CMK (cell line): ENCODE results near the gene PTPN3.
A peak's percentile ranks its signal among the peaks of the same experiment; 100 is the strongest.

Experiments
- DNase-seq: peaks from one replicate; pipeline ENCODE4 v3.0.0-alpha.2; 2010; ENCODE audit warnings: low read depth

PTPN3 gene

DNA sequence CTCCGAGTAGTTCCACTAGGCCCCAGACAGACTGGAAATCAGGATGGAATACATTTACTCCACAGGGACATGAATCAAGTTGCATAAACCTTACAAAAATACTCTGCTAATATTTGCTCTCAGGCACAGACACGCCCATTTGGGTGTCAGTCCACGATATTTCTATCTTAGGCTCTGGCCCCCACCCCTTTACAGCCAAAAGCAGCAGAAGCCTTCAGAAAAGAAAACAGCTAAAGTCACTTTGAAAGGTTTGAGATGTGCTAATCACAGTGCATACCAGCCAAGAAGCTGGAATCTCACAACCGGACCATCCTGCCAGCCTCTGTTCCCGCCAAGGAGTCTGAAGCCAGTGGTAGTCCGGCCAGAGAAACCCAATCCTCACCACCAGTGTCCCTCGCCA lies 22.6 kb downstream of the PTPN3 start:
- DNase-seq: no peak

DNA sequence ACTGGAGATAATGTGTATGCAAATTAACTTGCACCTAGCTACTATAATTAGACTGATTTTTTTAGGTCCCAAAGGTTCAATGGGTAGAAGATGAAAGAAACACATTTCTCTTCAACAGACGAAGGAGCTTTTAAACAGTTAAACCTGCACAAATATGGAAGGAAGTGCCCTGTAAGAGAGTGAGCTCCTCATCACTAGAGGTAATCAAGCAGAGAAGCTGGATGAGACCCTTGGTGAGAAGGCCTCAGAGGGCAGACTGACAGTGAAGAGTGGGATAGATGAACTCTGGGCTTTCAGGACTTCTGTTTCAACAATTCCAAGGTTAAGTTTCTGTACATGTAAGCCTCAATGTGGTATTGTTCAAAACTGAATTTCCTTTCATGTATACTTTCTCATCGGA lies 23.2 kb downstream of the PTPN3 start:
- DNase-seq: no peak

DNA sequence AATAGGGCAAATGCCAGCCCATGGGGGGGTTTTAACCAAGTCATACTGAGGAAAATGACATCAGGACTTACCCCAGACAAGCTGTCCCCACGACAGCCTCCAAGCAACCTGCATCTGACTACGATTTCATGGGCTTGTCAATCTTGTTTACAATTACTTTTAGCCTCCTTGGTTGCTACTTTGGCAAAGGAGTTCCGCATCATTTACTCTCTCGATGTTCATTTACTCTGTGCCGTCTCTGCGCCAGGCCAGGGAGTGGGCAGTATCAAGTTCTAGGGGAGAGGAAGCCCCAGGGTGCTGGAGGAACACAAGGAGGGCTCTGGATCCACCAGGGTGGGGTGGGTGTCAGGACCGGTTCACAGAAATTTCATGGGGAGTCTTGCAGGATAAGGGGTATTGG lies 23.9 kb downstream of the PTPN3 start:
- no peak for DNase-seq

DNA sequence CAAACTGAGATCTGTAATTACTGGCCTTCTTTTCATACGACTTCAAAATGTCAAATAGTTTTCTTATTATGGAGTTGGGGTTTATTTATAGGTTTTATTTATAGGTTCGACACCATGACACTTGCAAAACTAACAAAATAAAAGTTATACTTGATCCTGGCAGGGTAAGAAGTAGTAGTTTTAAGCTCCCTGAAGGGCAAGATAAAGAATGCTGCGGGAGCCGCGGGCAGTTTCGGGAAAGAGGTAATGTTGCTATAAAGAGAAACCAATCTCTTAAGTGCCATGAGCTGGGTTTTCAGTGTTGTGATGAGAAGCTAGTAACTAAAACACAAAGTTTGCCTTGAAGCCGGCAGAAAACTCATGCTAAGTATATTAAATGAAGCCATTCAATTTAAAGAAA lies 24.8 kb downstream of the PTPN3 start:
- no peak for DNase-seq

DNA sequence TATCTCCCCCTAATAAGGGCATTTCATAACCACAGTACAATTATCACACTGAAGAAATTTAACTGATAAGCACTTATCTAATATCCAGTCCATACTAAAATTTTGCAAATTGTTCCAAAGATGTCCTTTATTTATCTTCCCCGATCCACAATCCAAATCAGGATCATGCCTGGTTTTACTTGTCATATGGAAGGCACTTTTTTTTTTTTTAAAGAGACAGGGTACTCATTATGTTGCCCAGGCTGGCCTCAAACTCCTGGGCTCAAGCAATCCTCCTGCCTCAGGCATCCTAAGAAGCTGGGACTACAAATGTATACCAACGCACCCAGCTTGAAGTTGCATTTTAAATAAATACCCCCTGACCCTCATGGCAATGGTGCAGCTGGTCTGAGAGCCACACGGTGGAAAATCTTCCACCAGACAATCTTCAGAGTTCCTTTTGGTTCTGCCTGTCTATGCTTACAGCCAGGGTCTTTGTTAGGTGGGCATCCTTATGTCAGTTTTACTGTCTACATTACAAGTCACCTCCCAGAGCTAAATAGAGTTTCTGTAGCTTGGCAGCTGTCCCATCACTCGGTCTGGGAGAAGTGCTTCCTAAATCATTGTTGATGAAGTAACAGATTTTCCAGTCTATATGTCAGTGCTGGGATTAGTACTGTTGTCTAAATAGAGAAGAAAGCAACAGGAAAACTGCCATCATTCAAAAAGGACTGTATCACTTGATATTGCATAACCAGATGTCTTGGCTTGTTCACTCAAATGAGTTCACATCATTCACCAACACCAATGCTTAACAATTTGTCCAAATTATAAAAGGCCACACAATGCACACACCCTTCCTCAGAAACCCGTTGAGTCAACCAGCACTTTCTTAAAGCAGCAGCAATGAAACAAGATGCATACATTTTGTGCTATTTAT lies 26.4 kb downstream of the PTPN3 start:
- DNase-seq: no peak

DNA sequence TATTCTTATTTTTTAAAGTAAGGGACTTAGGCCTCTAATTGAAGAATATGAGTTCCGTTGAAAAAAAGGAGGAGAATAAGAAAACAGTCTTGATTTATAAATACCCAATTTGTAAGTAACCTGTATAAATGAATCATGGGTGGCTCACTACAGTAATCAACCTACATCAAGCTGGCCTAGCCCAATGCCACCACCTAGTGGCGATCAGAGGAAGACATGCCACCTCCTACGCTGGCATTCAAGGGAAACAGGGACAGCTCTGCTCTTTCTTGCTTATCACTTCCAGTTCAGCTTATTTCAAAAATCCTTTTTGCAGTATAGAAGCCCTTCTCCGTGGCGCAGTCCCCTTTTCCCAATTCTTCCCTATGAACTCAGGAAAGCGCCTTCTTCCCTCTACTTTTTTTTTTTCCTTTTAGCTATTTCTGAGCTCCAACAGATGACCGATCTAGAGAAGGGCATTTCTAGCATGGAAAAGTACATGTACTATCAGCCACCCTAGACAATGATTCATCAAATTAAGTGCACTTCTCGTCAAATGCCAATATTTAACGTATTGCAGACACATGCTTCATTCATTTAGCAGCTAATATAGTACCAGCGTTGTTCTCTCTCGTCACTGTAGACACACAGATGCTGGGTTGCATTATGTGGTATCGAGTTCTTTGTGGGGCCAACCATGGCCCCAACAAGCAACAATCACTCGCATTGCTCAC lies 28.3 kb downstream of the PTPN3 start:
- peak; percentile 26 for DNase-seq

DNA sequence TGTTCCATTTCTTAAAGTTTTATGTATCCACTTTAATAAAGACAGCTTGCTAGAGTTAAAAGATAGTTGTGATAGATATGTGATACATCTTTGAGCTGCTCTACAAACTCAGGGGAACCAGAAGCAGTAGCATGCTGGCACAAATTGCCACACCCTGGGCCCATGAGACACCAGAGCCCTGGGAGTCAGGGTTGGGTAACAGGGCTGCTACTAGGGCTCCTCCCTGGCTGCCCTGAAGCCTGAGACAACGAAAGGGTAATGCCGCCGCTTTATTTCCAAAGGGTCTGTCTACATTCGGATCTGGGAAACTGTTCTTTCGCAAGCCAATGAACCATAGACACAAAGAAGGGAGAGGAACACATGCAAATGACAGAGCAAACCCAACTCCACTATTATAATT lies 29.2 kb downstream of the PTPN3 start:
- DNase-seq: no peak

DNA sequence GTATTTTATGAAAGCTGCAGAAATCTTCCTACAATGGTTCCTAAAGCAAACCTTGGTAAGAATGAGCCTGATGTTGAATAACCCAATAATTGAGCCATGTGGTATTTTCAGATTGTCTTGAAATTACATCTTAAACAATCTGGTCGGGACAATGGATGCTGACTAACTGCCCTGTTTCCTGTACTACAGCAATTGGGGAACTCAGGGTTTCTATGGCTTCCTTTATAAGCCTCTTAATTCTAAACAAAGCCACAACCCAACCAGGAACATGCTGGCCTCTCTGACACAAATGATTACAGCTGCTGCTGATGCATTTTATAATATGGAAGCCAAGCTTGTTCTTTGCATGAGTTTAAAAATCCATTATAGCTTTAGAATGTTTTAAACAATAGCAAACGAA lies 30.2 kb downstream of the PTPN3 start:
- no peak for DNase-seq

DNA sequence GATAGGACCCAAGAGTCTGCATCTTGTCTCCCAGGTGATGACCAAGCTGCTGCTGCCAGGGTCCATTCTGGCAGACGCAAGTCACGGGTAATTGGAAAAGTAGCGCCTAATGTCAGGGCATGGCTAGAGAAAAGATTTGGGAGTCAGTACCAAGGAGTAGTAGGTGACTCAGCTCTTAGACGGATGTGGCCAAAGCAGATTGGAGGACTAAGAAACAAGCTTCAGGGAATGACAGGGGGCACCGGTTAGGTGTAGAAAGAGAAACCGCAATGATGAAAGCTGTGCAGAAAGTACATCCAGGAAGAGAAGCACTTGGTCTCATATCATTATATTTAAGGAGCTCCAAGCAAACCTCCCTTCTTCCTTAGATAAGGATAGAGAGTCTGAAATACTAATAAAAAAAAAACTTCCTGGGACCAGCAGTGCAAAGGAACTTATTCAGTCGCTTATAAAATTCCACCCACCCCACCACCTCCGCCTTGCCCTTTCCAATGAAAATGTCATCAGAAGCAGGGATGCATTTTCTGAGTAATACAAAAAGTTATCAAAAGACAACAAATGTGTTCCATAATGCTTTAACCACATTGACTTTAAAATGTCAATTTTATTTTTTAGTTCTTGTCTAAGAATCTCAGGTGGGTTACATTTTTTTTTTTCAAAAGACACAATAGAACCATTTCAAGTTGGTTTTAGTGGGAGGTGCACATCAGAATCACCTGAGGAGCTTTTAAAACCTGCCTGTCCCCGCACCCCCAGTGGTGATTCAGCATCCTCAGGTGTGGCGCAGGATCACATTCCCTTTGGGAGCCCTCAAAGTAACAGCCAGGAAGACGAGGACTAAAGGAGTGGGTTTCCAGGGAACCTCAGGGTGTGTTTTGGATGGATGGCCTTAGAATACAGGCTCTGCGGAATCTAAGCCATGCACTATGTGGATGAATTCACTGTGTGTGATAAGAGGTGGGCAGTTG lies 31.2 kb downstream of the PTPN3 start:
- no peak for DNase-seq

DNA sequence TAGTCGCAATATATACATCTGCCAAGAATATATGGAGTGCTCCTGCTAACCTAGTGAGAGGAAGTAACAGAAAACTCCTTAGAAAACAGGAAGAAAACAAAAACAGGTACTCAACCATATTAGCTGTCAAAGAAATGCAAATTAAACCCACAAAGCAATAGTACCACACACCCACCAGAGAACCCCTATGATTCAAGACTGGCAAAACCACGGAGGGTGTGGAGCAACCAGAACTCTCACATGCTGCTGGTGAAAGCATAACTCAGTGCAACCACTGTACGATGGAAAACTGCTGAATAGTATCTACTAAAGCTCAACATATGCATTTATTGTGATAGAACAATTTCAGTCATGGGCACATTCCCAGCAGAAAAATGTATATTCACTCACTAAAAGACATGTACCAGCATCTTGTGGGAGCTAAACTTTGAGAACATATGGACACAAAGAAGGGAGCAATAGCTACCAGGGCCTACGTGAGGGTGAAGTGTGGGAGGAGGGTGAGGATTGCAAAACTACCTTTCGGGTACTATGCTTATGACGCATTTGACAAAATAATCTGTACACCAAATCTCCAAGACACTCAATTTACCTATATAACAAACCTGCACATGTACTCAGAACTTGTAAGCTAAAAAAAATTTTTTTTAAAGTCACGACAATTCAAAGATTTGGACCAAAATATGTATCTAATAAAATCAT lies 34.0 kb downstream of the PTPN3 start:
- DNase-seq: no peak

DNA sequence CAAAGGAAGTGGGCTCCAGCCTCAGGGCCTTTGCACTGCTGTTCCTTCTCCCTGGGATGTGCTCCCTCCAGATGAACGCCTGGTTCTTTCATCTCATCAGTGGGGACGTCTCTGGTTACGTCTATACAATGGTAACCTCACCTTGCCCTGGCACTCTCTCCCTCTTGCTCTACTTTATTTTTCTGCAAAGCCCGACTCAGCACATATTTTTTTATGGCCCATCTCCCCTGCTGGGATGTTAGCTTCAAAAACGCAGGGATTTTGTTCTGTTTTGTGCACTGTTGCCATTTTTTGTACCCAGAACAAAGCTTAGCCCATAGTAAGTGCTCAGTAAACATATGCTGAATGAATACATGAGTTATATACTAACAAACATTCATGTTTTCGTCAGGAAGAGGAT lies 37.5 kb downstream of the PTPN3 start:
- DNase-seq: no peak

DNA sequence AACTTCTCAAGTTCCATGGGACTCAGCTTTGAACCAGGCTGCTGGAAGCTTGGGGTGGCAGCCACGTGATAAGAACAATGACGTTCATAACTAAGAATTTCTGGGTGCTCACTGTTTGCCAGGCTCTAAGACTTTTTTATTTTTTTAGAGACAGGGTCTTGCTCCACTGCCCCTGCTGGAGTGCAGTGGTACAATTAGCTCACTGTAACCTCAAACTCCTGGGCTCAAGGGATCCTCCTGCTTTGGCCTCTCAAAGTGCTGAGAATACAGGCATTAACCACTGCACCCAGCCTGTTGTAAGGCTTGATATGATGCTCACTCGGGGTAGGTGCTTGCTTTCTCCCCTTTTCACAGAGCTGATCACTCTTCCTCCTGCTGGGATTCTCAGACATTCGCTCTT lies 38.7 kb downstream of the PTPN3 start:
- DNase-seq: no peak

DNA sequence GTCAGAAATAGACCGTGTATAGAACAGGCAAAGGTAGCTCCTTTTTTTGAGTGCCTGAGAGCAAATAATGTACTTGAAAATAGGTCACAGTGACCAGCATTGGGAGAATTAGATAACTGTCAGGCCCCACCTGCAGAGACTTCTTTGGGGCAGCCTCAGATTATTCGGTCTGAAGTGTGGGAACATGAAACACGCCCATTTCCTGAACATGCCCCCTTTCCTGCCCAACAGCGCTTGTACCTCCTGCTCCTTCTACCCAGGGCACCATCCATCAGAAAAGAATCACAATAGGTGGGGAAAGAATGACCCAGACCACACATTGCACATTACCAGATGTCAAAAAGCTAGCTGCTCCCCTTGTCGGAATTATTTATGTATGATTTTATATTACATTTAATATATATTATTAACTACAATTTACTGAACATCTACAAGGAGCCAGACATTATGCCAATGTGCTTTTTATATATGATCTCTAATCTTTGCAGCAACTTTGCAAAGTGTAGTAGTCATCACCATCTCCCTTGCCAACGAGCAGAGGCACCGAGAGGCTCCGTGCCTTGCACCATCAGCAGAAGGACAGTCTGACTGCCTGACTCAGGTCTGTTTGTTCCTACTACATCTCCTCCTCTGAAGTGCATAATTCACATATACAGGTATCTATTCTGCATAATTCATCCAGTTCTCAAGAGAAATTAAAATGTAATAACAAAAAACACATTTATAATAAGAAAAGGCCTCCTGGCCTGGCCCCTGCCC lies 39.5 kb downstream of the PTPN3 start:
- DNase-seq: no peak

DNA sequence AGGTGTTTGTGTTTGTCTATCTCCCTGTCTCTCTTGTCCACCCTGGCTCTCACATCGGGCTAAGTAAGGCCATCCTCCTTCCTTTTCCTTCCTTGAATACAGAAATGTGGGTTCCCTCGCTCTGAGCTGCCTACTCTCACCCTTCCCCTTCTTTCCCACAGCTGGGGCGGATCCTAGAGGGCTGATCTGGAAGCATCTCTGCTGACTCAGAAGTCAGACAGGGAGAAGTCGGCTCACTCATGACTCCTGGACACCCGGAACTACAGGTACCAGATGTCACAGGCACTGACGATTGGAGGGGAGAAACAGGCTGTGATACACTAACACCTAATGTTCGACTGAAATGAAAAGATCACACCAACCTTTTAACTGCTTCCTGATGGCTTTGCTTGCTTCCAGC lies 41.3 kb downstream of the PTPN3 start:
- DNase-seq: no peak

DNA sequence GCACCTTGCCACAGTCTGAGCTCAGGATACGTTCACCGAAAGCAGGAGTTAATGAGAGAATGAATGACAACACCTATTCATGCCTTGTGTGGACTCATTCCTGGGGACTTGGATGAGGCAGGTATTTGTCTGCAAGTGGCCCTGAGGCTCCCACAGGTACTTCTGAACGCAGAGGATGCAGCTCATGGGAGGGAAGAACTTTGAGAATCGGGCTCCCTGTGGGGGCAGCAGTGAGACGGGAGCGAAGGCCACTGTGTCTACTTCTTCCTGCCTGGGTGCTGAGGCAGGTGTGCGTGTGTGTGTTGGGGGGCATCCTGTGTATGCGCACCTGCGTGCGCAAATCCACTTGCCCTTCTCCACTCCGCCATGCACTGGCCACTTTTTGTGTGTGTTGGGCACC lies 42.2 kb downstream of the PTPN3 start:
- DNase-seq: no peak

DNA sequence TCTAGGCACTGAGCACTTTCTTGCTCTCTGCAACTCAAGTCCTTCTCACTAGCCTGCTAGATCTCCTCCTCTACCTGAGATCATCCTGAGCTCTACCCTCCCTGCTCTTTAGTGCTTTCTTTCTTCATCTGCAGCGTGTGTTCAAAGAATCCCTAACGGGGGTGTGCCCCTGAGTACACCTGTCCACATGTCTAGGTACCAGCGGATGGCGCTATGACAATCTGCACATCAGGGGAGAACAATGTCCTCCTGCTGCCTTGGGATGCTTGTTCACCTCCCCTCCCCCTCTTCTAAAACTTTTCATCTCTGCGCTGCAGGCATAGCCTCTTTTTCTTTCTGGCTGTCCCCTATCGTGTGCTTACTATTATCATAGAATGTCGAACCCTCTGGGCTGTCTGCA lies 42.7 kb downstream of the PTPN3 start:
- DNase-seq: no peak

DNA sequence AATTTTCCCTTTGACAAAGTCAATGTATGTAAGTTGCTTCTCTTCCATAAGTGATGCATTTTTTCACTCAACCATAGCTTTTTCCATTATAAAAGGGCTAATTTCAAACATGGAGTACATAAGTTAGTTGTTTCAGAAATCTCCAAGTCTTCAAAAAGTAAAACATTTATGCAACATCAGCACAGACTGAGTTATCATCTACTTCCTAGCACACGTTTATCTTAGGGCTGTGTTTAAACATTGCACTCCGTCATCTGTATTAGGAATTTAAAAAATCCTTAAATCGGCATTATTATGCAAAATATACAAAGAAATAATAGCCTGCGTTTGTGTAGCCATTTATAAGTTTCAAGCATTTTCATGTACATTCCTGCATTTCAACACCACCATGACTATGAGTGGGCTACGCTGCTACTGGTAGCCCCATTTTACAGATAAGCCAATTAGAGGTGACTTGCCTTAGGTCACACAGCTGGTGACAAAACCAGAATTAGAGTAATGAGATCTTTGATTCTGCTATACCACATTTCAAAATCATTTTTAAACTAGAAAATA lies 43.4 kb downstream of the PTPN3 start:
- no peak for DNase-seq

DNA sequence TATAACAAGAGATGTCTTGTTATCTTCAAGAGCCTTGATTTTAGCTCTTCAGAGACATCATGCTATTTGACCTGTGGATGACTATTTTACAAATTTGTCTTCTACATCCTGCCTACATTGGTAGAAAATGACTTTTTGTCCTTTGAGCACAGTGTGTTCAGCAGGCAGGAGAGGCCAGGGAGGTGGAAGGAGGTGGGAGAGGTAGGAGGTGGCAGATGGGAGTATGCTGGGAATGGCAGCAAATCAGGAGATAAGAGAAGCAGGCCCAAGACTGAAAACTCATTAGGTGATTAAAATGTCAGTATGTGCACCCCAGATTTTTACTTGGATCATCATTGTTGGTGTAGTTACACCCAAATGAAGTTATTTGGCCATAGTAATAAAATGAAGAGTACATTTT lies 44.1 kb downstream of the PTPN3 start:
- DNase-seq: no peak

DNA sequence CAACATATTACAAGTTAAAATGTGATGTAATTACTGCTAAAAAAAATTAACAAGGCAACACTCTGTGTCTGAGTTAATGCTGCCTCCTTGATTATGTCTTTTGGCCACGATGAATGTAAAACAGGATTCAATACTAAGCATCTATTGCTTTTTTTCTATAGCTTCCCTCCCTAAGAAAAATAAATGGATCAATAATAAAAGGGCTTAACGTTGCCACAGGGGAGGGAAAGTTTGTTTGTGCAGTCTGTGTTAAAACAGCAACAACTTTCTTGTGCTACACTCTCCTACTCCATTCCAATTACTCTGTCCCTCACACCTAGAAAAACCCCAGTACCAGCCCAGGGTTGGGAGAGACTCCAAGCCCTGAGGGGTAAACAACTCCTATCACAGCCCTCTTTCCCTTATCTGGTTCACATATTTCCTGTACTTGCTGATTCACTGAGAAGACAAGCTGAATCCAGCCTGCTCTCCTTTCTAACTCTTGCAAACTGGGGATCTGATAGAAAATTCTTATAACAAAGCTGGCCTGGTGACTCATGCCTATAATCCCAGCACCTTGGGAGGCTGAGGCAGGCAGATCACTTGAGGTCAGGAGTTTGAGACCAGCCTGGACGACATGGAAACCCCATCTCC lies 44.8 kb downstream of the PTPN3 start:
- no peak for DNase-seq

DNA sequence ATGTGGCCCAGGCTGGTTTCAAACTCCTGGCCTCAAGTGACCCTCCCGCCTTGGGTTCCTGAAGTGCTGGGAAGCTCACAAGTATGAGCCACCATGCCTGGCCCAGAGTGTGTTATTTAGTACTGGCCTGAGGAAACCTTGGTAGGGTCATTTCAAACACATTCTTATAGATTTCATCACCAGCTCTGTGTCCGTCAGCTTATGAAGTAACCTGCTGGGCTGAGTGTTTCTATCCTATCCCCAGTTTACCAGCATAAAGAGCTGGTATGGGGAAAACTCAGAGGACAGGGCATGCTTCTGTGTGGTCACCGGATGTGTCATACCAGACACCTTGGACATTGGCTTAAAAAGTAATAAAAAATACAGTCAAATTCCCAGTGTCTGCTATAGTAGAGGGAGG lies 45.3 kb downstream of the PTPN3 start:
- DNase-seq: no peak
